Tibial nerve (tissue), 4 donors: ENCODE results near the gene NCF4.

Experiments
- CTCF ChIP-seq, 5 experiments: fragments of 200-600 bp in 3 of 5; fragments of 450-650 bp in 2 of 5; sonication (generic) in 3 of 5; IDR thresholded peaks; one replicate each; pipeline ENCODE4 v1.5.1; 2016 to 2019; ENCODE audit warnings: antibody characterized with exemption in 5 of 5, mild to moderate bottlenecking in 3 of 5, moderate library complexity in 2 of 5
- EP300 ChIP-seq, 2 donors: sonication (generic); formaldehyde crosslinking; IDR thresholded peaks; one replicate each; pipeline ENCODE4 v1.6.1; 2017; ENCODE audit warnings: antibody characterized with exemption in 2 of 2, mild to moderate bottlenecking in 1 of 2
- POLR2A ChIP-seq, 2 donors: fragments of 450-650 bp; IDR thresholded peaks; one replicate each; pipeline ENCODE4 v1.6.1; 2017; ENCODE audit warnings: antibody characterized with exemption in 2 of 2, mild to moderate bottlenecking in 2 of 2, moderate library complexity in 2 of 2

GRCh38 chr22:36856121-36856791 lies 4.5 kb upstream of the NCF4 start:
- peak; percentile 98 to 100 (median 99) for TF ChIP-seq CTCF (IDR thresholded peaks at IDR 0.05)
- TF ChIP-seq POLR2A (IDR thresholded peaks at IDR 0.05) = no peak
- TF ChIP-seq EP300 (IDR thresholded peaks at IDR 0.05) = peak in 1 of 2 donors; percentile 8
